ENCODE results near the gene LDLRAD3.

LDLRAD3 gene

GRCh38 chr11:35923452-35923851 is 20.4 kb upstream of the LDLRAD3 start:
- no peak for ATAC-seq
- TF ChIP-seq TCF4 (CRISPR knock-in tag; IDR thresholded peaks at IDR 0.05; ENCODE audit: borderline replicate concordance) (no peak), ZFP3 (CRISPR knock-in tag; IDR thresholded peaks at IDR 0.05) (no peak), OSR1 (CRISPR knock-in tag; IDR thresholded peaks at IDR 0.05) (no peak), TOX (CRISPR knock-in tag; IDR thresholded peaks at IDR 0.05; ENCODE audit: borderline replicate concordance) (no peak), TSHZ2 (CRISPR knock-in tag; IDR thresholded peaks at IDR 0.05) (no peak), ARNTL (CRISPR knock-in tag; IDR thresholded peaks at IDR 0.05; ENCODE audit: borderline replicate concordance, low read depth) (no peak)

GRCh38 chr11:35924811-35925210 is 19.1 kb upstream of the LDLRAD3 start:
- TF ChIP-seq PPARA (CRISPR knock-in tag; IDR thresholded peaks at IDR 0.05; ENCODE audit: borderline replicate concordance) (no peak), ZFP3 (CRISPR knock-in tag; IDR thresholded peaks at IDR 0.05) (no peak), ZNF565 (CRISPR knock-in tag; conservative IDR thresholded peaks at IDR 0.05; ENCODE audit: low read depth) (no peak), RARB (CRISPR knock-in tag; IDR thresholded peaks at IDR 0.05) (no peak), TCF4 (CRISPR knock-in tag; IDR thresholded peaks at IDR 0.05; ENCODE audit: borderline replicate concordance) (no peak), CSDC2 (CRISPR knock-in tag; IDR thresholded peaks at IDR 0.05) (no peak), GLIS3 (CRISPR knock-in tag; IDR thresholded peaks at IDR 0.05) (no peak), CSRNP3 (CRISPR knock-in tag; IDR thresholded peaks at IDR 0.05) (no peak), ZFP30 (CRISPR knock-in tag; IDR thresholded peaks at IDR 0.05) (no peak), SNAI2 (CRISPR knock-in tag; IDR thresholded peaks at IDR 0.05) (no peak), TSHZ2 (CRISPR knock-in tag; IDR thresholded peaks at IDR 0.05) (no peak), BACH2 (CRISPR knock-in tag; IDR thresholded peaks at IDR 0.05; ENCODE audit: borderline replicate concordance) (no peak)
- TF ChIP-seq, protein P1, sequence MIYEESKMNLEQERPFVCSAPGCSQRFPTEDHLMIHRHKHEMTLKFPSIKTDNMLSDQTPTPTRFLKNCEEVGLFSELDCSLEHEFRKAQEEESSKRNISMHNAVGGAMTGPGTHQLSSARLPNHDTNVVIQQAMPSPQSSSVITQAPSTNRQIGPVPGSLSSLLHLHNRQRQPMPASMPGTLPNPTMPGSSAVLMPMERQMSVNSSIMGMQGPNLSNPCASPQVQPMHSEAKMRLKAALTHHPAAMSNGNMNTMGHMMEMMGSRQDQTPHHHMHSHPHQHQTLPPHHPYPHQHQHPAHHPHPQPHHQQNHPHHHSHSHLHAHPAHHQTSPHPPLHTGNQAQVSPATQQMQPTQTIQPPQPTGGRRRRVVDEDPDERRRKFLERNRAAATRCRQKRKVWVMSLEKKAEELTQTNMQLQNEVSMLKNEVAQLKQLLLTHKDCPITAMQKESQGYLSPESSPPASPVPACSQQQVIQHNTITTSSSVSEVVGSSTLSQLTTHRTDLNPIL (CRISPR knock-in tag; IDR thresholded peaks at IDR 0.05; ENCODE audit: low read depth): no peak

DNA sequence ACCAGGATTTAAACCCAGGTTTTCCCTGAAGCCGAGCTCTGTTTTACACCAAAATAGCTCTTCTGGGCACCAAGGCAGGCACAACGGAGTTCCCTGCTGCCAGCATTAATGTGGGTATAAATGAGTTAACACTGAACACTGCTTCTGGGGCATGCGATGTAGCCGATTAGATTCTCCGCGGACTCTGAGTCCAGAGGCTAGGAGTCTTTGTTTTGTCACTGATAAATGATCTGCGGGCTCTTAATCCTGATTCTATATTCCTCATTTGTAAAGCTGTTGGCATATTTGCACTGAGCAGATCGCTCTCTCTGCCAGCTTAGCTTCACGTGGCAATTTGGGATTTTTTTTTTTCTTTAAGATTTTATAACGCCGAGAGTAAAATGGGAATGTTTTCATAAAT is 16.8 kb upstream of the LDLRAD3 start:
- TF ChIP-seq ARNTL (CRISPR knock-in tag; IDR thresholded peaks at IDR 0.05; ENCODE audit: borderline replicate concordance, low read depth) (no peak), CSDC2 (CRISPR knock-in tag; IDR thresholded peaks at IDR 0.05) (no peak), BACH2 (CRISPR knock-in tag; IDR thresholded peaks at IDR 0.05; ENCODE audit: borderline replicate concordance) (no peak), ESRRG (CRISPR knock-in tag; IDR thresholded peaks at IDR 0.05) (no peak), ISL1 (CRISPR knock-in tag; IDR thresholded peaks at IDR 0.05) (no peak), ZFP30 (CRISPR knock-in tag; IDR thresholded peaks at IDR 0.05) (no peak), CSRNP3 (CRISPR knock-in tag; IDR thresholded peaks at IDR 0.05) (no peak), ZNF565 (CRISPR knock-in tag; conservative IDR thresholded peaks at IDR 0.05; ENCODE audit: low read depth) (no peak), TOX (CRISPR knock-in tag; IDR thresholded peaks at IDR 0.05; ENCODE audit: borderline replicate concordance) (no peak), RARB (CRISPR knock-in tag; IDR thresholded peaks at IDR 0.05) (no peak), ZNF8 (CRISPR knock-in tag; IDR thresholded peaks at IDR 0.05) (no peak), GLIS3 (CRISPR knock-in tag; IDR thresholded peaks at IDR 0.05) (no peak), TCF4 (CRISPR knock-in tag; IDR thresholded peaks at IDR 0.05; ENCODE audit: borderline replicate concordance) (no peak; the same call in 1 of the 2 replicates), SNAI2 (CRISPR knock-in tag; IDR thresholded peaks at IDR 0.05) (no peak), TSHZ2 (CRISPR knock-in tag; IDR thresholded peaks at IDR 0.05) (no peak), ZC3H10 (CRISPR knock-in tag; IDR thresholded peaks at IDR 0.05) (no peak), OSR1 (CRISPR knock-in tag; IDR thresholded peaks at IDR 0.05) (no peak)
- TF ChIP-seq, protein P2, sequence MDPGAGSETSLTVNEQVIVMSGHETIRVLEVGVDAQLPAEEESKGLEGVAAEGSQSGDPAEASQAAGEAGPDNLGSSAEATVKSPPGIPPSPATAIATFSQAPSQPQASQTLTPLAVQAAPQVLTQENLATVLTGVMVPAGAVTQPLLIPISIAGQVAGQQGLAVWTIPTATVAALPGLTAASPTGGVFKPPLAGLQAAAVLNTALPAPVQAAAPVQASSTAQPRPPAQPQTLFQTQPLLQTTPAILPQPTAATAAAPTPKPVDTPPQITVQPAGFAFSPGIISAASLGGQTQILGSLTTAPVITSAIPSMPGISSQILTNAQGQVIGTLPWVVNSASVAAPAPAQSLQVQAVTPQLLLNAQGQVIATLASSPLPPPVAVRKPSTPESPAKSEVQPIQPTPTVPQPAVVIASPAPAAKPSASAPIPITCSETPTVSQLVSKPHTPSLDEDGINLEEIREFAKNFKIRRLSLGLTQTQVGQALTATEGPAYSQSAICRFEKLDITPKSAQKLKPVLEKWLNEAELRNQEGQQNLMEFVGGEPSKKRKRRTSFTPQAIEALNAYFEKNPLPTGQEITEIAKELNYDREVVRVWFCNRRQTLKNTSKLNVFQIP (CRISPR knock-in tag; IDR thresholded peaks at IDR 0.05; ENCODE audit: borderline replicate concordance, low read depth): no peak
- ATAC-seq: peak; percentile 88

More at GRCh38 chr11:35924811-35925210, 19.1 kb upstream of the LDLRAD3 start:
- no peak for ATAC-seq

All from SK-N-SH treated with all-trans-retinoic acid at 6 μM for 48 hours (cell line).